Astrocyte of the spinal cord (primary cell): Measurements from ENCODE around the gene CIAO2A.
"Not testable (repeated sequence)": the region's sequence is repeated elsewhere in the genome, so short reads cannot be mapped to it uniquely, and the experiment has no call there.

Source experiments
- DNase-seq: peaks from one replicate; pipeline ENCODE4 v3.0.0; 2011; ENCODE audit warnings: low read depth, low spot score
- H3K4me3 ChIP-seq: 2 replicates; pipeline ENCODE4 v1.5.1; 2011; ENCODE audit warnings: low read depth, mild to moderate bottlenecking, low read length, moderate library complexity
- CTCF ChIP-seq: IDR thresholded peaks from 2 replicates; pipeline ENCODE4 v1.5.1; 2012; ENCODE audit warnings: low read depth, mild to moderate bottlenecking, low read length, inconsistent platforms
- in situ Hi-C: cut with HindIII; loops from 2 replicates; pipeline ENCODE4 v1.10.0; 2017; ENCODE audit warnings: low sequenced_read_pairs

CIAO2A gene

GRCh38 chr15:64060716-64061115 is 32.9 kb downstream of the CIAO2A start:
- H3K4me3 ChIP-seq: no peak overlapping the region
- in situ Hi-C loops: no loop called here
- TF ChIP-seq CTCF: no peak
- no peak for DNase-seq

GRCh38 chr15:64059104-64059503 is 34.5 kb downstream of the CIAO2A start:
- in situ Hi-C loops, H3K4me3 ChIP-seq, DNase-seq: not testable (repeated sequence)

GRCh38 chr15:64058279-64058678 is 35.4 kb downstream of the CIAO2A start:
- in situ Hi-C loops: no loop called here
- no peak for TF ChIP-seq CTCF
- no peak for DNase-seq
- H3K4me3 ChIP-seq: no peak overlapping the region

GRCh38 chr15:64053674-64054073 is 40.0 kb downstream of the CIAO2A start:
- in situ Hi-C loops, DNase-seq, H3K4me3 ChIP-seq: not testable (repeated sequence)

- no peak for TF ChIP-seq CTCF
Measured at GRCh38 chr15:64052925-64053491, 40.6 kb downstream of the CIAO2A start.

GRCh38 chr15:64051407-64052259 is 42.0 kb downstream of the CIAO2A start:
- in situ Hi-C loops: no loop called here
- no peak for DNase-seq
- no peak for TF ChIP-seq CTCF
- no peak overlapping the region for H3K4me3 ChIP-seq

More at GRCh38 chr15:64052925-64053491, 40.6 kb downstream of the CIAO2A start:
- DNase-seq: no peak
- no peak overlapping the region for H3K4me3 ChIP-seq
- in situ Hi-C loops: no loop called here

- no peak for TF ChIP-seq CTCF
- in situ Hi-C loops: no loop called here
- no peak overlapping the region for H3K4me3 ChIP-seq
Measured at GRCh38 chr15:64051093-64051402, 42.6 kb downstream of the CIAO2A start.

More at GRCh38 chr15:64051093-64051402, 42.6 kb downstream of the CIAO2A start:
- DNase-seq: no peak
